IPS-NIHi11 (cell line): ENCODE data around the gene NLRP4.

Source experiments
- DNase-seq: peaks from one replicate; pipeline ENCODE4 v3.0.0; 2012; ENCODE audit warnings: mixed read lengths, low spot score

NLRP4 gene

GRCh38 chr19:55836340-55836739 is at the start of gene NLRP4:
NLRP4 (plus strand) TSS chr19:55836540; CDS start chr19:55852081, 15,541 bp downstream.
- DNase-seq = no peak

GRCh38 chr19:55795021-55795420 is 41.3 kb upstream of the NLRP4 start:
- DNase-seq = no peak

GRCh38 chr19:55801416-55801815 is 34.9 kb upstream of the NLRP4 start:
- DNase-seq = no peak

GRCh38 chr19:55802281-55802680 is 34.1 kb upstream of the NLRP4 start:
- no peak for DNase-seq

- DNase-seq = peak; percentile 33
Measured at GRCh38 chr19:55809381-55810058, 26.8 kb upstream of the NLRP4 start.

GRCh38 chr19:55811340-55811739 is 25.0 kb upstream of the NLRP4 start:
- DNase-seq = no peak

GRCh38 chr19:55812449-55812848 is 23.9 kb upstream of the NLRP4 start:
- no peak for DNase-seq

GRCh38 chr19:55813906-55814305 is 22.4 kb upstream of the NLRP4 start:
- DNase-seq = no peak

GRCh38 chr19:55820037-55820436 is 16.3 kb upstream of the NLRP4 start:
- no peak for DNase-seq

GRCh38 chr19:55830656-55831055 is 5.7 kb upstream of the NLRP4 start:
- DNase-seq = no peak

GRCh38 chr19:55831846-55832245 is 4.5 kb upstream of the NLRP4 start, which contains the start of gene NLRP11:
NLRP11 (minus strand) TSS chr19:55831999; CDS start chr19:55818174, 13,825 bp downstream.
- no peak for DNase-seq

GRCh38 chr19:55832676-55833075 is 3.7 kb upstream of the NLRP4 start:
- no peak for DNase-seq

- no peak for DNase-seq
Measured at GRCh38 chr19:55838251-55838650, 1.9 kb downstream of the NLRP4 start.

GRCh38 chr19:55838906-55839305 is 2.6 kb downstream of the NLRP4 start:
- DNase-seq = no peak

- DNase-seq = no peak
Measured at GRCh38 chr19:55855160-55855559, 18.8 kb downstream of the NLRP4 start.

GRCh38 chr19:55857149-55857548 is 20.8 kb downstream of the NLRP4 start:
- DNase-seq = no peak

- no peak for DNase-seq
Measured at GRCh38 chr19:55857974-55858373, 21.6 kb downstream of the NLRP4 start.

- DNase-seq = no peak
Measured at GRCh38 chr19:55858401-55858800, 22.1 kb downstream of the NLRP4 start.

- no peak for DNase-seq
Measured at GRCh38 chr19:55858969-55859368, 22.6 kb downstream of the NLRP4 start.

- no peak for DNase-seq
Measured at GRCh38 chr19:55866521-55866920, 30.2 kb downstream of the NLRP4 start.

- no peak for DNase-seq
Measured at GRCh38 chr19:55867101-55867500, 30.8 kb downstream of the NLRP4 start.

GRCh38 chr19:55870736-55871135 is 34.4 kb downstream of the NLRP4 start:
- no peak for DNase-seq

GRCh38 chr19:55877211-55877610 is 40.9 kb downstream of the NLRP4 start:
- no peak for DNase-seq

- DNase-seq = no peak
Measured at GRCh38 chr19:55882626-55883025, 46.3 kb downstream of the NLRP4 start.
